Smooth muscle cell of the umbilical artery (primary cell): ENCODE results near the gene ZNF782. TPM values are rescaled to one million over a fixed set of nuclear protein-coding genes. Genes with fewer than 3 reads are reported as not detected.

Experiments
- total RNA-seq: library from RNA; depleted of rRNA; stranded (reverse); fragments of >200 nt; gene quantifications from 2 replicates; pipeline ENCODE4 v1.2.3, GENCODE V29; 2014

Gene ZNF782
- 3.3 and 3.5 TPM in 2 replicates for total RNA-seq

GRCh38 chr9:96853781-96854650 is at the start of gene ZNF782:
ZNF782 (minus strand) TSS chr9:96854514; CDS start chr9:96851961, 2,553 bp downstream.

Other genes starting within 250 kb of the ZNF782 start
- gene CDC14B, start 234.7 kb downstream of the ZNF782 start, total RNA-seq = 15.5 and 18.4 TPM in 2 replicates
- 7.3 and 9.5 TPM in 2 replicates for gene PRXL2C, start 199.2 kb downstream of the ZNF782 start, total RNA-seq
- gene ZNF510, start 76.4 kb downstream of the ZNF782 start, total RNA-seq = 11.7 and 16.0 TPM in 2 replicates
- not detected in 2 replicates for gene NUTM2G, start 74.3 kb upstream of the ZNF782 start, total RNA-seq
- gene CTSV, start 184.6 kb upstream of the ZNF782 start, total RNA-seq = 0.30 and 0.74 TPM in 2 replicates